ENCODE data around the gene NACC2.

Gene NACC2

DNA sequence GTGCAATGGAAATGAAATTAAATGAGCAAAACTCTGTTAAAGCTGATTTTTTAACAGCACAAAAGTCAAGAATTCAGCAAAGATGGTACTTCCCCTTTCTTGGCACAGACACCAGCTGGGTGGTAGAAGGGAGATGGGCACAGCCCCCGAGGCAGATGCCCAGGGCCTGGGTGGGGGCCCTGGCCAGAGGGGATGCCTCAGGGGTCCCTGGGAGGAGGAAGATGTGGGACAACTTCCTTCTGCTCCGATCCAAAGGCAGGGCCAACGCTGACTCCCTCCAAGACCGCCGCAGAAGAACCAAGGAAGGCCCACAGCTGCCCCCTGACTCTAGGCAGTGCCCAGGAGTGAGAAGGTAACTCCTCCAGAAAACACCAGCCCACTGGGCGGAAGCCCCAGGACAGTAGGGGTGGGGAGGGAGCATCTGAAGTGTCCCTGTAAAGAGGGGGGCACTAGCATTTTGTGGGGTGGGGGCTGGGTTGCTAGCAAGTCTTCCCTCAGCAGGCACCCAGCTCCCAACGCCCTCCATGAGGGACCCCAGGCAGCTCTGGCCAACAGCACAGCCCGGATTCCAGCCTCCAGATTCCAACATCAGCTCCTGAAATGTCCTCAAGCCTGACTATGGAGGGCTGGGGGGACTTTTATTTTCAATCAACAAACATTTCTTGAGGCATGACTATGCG lies 4.9 kb downstream of the NACC2 start:
- ChIA-PET POLR2A (interaction anchor here (1.5 to 2.4 kb wide), 4 partner anchors 22 to 38 kb away, joined by 4 to 9 read pairs (median 6); no protein-coding TSS in a partner anchor), CTCF (interaction anchor here (0.6 to 4.0 kb wide), 20 partner anchors 19 to 318 kb away, joined by 3 to 67 read pairs (median 4); no protein-coding TSS in a partner anchor)
- Histone ChIP-seq H3K36me3 (ENCODE audit: control insufficient read depth in 2 of 2, insufficient read depth in 1 of 2, low read length in 2 of 2) (peaks cover 0 to 11% of the 10 kb centered on the region in 2 experiments; a peak in 1 of 3 replicates), H3K4me3 (ENCODE audit: low read depth, low read length) (no peak overlapping the region), H3K27ac (ENCODE audit: extremely low read depth, low read depth, low read length) (no peak overlapping the region), H3K4me1 (ENCODE audit: control insufficient read depth, insufficient read depth, low read length) (peaks cover 6% of the 10 kb centered on the region), H3K9me3 (ENCODE audit: control insufficient read depth, insufficient read depth, low read depth, low read length) (no peaks in the 10 kb centered on the region)
- TF ChIP-seq GLIS2 (tag by site-specific recombination; IDR thresholded peaks at IDR 0.05) (0 out of 2 replicates have a peak, but pooled peaks have one; percentile 6), ZNF341 (tag by site-specific recombination; IDR thresholded peaks at IDR 0.05; ENCODE audit: low read depth) (no peak), MYNN (tag by site-specific recombination; IDR thresholded peaks at IDR 0.05; ENCODE audit: borderline replicate concordance) (peak; percentile 79)
- TF ChIP-seq, protein P1, sequence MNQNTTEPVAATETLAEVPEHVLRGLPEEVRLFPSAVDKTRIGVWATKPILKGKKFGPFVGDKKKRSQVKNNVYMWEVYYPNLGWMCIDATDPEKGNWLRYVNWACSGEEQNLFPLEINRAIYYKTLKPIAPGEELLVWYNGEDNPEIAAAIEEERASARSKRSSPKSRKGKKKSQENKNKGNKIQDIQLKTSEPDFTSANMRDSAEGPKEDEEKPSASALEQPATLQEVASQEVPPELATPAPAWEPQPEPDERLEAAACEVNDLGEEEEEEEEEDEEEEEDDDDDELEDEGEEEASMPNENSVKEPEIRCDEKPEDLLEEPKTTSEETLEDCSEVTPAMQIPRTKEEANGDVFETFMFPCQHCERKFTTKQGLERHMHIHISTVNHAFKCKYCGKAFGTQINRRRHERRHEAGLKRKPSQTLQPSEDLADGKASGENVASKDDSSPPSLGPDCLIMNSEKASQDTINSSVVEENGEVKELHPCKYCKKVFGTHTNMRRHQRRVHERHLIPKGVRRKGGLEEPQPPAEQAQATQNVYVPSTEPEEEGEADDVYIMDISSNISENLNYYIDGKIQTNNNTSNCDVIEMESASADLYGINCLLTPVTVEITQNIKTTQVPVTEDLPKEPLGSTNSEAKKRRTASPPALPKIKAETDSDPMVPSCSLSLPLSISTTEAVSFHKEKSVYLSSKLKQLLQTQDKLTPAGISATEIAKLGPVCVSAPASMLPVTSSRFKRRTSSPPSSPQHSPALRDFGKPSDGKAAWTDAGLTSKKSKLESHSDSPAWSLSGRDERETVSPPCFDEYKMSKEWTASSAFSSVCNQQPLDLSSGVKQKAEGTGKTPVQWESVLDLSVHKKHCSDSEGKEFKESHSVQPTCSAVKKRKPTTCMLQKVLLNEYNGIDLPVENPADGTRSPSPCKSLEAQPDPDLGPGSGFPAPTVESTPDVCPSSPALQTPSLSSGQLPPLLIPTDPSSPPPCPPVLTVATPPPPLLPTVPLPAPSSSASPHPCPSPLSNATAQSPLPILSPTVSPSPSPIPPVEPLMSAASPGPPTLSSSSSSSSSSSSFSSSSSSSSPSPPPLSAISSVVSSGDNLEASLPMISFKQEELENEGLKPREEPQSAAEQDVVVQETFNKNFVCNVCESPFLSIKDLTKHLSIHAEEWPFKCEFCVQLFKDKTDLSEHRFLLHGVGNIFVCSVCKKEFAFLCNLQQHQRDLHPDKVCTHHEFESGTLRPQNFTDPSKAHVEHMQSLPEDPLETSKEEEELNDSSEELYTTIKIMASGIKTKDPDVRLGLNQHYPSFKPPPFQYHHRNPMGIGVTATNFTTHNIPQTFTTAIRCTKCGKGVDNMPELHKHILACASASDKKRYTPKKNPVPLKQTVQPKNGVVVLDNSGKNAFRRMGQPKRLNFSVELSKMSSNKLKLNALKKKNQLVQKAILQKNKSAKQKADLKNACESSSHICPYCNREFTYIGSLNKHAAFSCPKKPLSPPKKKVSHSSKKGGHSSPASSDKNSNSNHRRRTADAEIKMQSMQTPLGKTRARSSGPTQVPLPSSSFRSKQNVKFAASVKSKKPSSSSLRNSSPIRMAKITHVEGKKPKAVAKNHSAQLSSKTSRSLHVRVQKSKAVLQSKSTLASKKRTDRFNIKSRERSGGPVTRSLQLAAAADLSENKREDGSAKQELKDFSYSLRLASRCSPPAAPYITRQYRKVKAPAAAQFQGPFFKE (tag by site-specific recombination; IDR thresholded peaks at IDR 0.05; ENCODE audit: borderline replicate concordance): no peak

DNA sequence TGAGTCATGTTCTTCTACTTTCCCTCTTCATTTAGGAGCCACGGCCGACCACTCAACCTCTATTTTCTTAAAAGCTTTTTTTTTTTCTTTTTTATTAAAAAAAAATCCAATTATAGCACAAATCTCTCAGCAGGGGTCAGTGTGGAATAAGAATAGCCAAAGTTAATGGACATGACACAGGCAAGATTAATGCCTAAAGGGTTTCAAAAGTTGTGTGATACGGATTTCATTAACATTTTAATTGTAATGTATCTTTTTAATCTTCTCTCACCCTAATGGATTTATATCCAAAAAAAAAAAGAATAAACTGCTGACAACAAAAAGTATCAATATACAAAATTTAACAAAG lies 5.4 kb downstream of the NACC2 start:
- H3K4me1 ChIP-seq (ENCODE audit: control insufficient read depth, insufficient read depth, low read length): peaks cover 6% of the 10 kb centered on the region

More for the DNA sequence above, 5.4 kb downstream of the NACC2 start:
- TF ChIP-seq ZNF202 (tag by site-specific recombination; IDR thresholded peaks at IDR 0.05; ENCODE audit: borderline replicate concordance) (no peak), ZNF660 (tag by site-specific recombination; IDR thresholded peaks at IDR 0.05) (0 out of 2 replicates have a peak, but pooled peaks have one; percentile 13), ZNF843 (tag by site-specific recombination; IDR thresholded peaks at IDR 0.05) (no peak), SCRT1 (tag by site-specific recombination; IDR thresholded peaks at IDR 0.05; ENCODE audit: borderline replicate concordance) (no peak), ZNF571 (tag by site-specific recombination; IDR thresholded peaks at IDR 0.05) (no peak), ZXDB (tag by site-specific recombination; IDR thresholded peaks at IDR 0.05) (no peak), ZNF654 (tag by site-specific recombination; IDR thresholded peaks at IDR 0.05; ENCODE audit: low read depth) (peak; percentile 26), ZNF791 (tag by site-specific recombination; IDR thresholded peaks at IDR 0.05) (no peak), KLF9 (tag by site-specific recombination; IDR thresholded peaks at IDR 0.05; ENCODE audit: low read depth) (no peak), ZNF701 (tag by site-specific recombination; IDR thresholded peaks at IDR 0.05) (no peak), ZNF366 (tag by site-specific recombination; conservative IDR thresholded peaks at IDR 0.05) (no peak), ZNF280D (tag by site-specific recombination; IDR thresholded peaks at IDR 0.05) (no peak), PRDM6 (tag by site-specific recombination; IDR thresholded peaks at IDR 0.05) (0 out of 2 replicates have a peak, but pooled peaks have one; percentile 41), EGR2 (tag by site-specific recombination; IDR thresholded peaks at IDR 0.05; ENCODE audit: low read depth) (no peak), ZNF521 (tag by site-specific recombination; IDR thresholded peaks at IDR 0.05) (no peak), WT1 (tag by site-specific recombination; IDR thresholded peaks at IDR 0.05) (no peak)
- TF ChIP-seq, protein P2, sequence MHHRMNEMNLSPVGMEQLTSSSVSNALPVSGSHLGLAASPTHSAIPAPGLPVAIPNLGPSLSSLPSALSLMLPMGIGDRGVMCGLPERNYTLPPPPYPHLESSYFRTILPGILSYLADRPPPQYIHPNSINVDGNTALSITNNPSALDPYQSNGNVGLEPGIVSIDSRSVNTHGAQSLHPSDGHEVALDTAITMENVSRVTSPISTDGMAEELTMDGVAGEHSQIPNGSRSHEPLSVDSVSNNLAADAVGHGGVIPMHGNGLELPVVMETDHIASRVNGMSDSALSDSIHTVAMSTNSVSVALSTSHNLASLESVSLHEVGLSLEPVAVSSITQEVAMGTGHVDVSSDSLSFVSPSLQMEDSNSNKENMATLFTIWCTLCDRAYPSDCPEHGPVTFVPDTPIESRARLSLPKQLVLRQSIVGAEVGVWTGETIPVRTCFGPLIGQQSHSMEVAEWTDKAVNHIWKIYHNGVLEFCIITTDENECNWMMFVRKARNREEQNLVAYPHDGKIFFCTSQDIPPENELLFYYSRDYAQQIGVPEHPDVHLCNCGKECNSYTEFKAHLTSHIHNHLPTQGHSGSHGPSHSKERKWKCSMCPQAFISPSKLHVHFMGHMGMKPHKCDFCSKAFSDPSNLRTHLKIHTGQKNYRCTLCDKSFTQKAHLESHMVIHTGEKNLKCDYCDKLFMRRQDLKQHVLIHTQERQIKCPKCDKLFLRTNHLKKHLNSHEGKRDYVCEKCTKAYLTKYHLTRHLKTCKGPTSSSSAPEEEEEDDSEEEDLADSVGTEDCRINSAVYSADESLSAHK (tag by site-specific recombination; IDR thresholded peaks at IDR 0.05): no peak
- no peak overlapping the region for H3K4me3 ChIP-seq (ENCODE audit: low read depth, low read length)
- POLR2A ChIA-PET: interaction anchor here (1.5 to 1.8 kb wide), 2 partner anchors 23 to 24 kb away, joined by 4 to 5 read pairs; no protein-coding TSS in a partner anchor
- H3K36me3 ChIP-seq (ENCODE audit: control insufficient read depth in 2 of 2, insufficient read depth in 1 of 2, low read length in 2 of 2): peaks cover 0 to 11% of the 10 kb centered on the region in 2 experiments; a peak in 1 of 3 replicates
- H3K9me3 ChIP-seq (ENCODE audit: control insufficient read depth, insufficient read depth, low read depth, low read length): no peaks in the 10 kb centered on the region
- no peak overlapping the region for H3K27ac ChIP-seq (ENCODE audit: extremely low read depth, low read depth, low read length)
- CTCF ChIA-PET: interaction anchor here (0.6 to 4.0 kb wide), 19 partner anchors 12 to 317 kb away, joined by 3 to 67 read pairs (median 4); no protein-coding TSS in a partner anchor

Data from HEK293 (cell line).